HEK293 (cell line): ENCODE results near the gene CFAP97.

ENCODE experiments used
- CTCF ChIA-PET: fragments of 350-600 bp; formaldehyde crosslinking; extraction: SDS; loops from one replicate; lab custom pipeline; 2021; ENCODE audit warnings: antibody characterized with exemption; lab: Yijun Ruan, JAX
- POLR2A ChIA-PET: fragments of 300-600 bp; formaldehyde crosslinking; extraction: SDS; loops from one replicate; lab custom pipeline; 2020; ENCODE audit warnings: antibody characterized with exemption, inconsistent platforms; lab: Yijun Ruan, JAX
- H3K27ac ChIP-seq: fragments of 200-500 bp; sonication (Bioruptor generic); 2 replicates; pipeline ENCODE4 v1.5.1; 2014; ENCODE audit warnings: low read depth, low read length, control low read depth, inconsistent platforms; ENCODE audit errors: extremely low read depth
- H3K36me3 ChIP-seq, 2 experiments: fragments of 200-500 bp in 1 of 2; sonication (Bioruptor generic) in 1 of 2; 1 replicate in 1 of 2; 2 replicates in 1 of 2; pipeline ENCODE4 v1.5.1; 2014 to 2017; ENCODE audit warnings: inconsistent platforms in 2 of 2, low read length in 2 of 2; ENCODE audit not compliant: control insufficient read depth in 2 of 2, insufficient read depth in 1 of 2
- H3K4me1 ChIP-seq: fragments of 200-500 bp; sonication (Bioruptor generic); 2 replicates; pipeline ENCODE4 v1.5.1; 2014; ENCODE audit warnings: mild to moderate bottlenecking, low read length, inconsistent platforms; ENCODE audit not compliant: control insufficient read depth, insufficient read depth
- H3K4me3 ChIP-seq: 2 replicates; pipeline ENCODE4 v1.5.1; 2011; ENCODE audit warnings: low read depth, mild to moderate bottlenecking, control low read depth, low read length, moderate library complexity
- H3K9me3 ChIP-seq: fragments of 200-500 bp; sonication (Bioruptor generic); 2 replicates; pipeline ENCODE4 v1.5.1; 2014; ENCODE audit warnings: low read depth, low read length, inconsistent platforms; ENCODE audit not compliant: control insufficient read depth, insufficient read depth
- MYNN ChIP-seq: fragments of 450-650 bp; formaldehyde crosslinking; IDR thresholded peaks from 2 replicates; pipeline ENCODE4 v1.5.1; 2016; ENCODE audit warnings: missing biosample characterization, missing genetic modification characterization, borderline replicate concordance
- REST ChIP-seq: fragments of 450-650 bp; formaldehyde crosslinking; IDR thresholded peaks from 2 replicates; pipeline ENCODE4 v1.5.1; 2016; ENCODE audit warnings: missing biosample characterization, missing genetic modification characterization
- SCRT1 ChIP-seq: fragments of 450-650 bp; formaldehyde crosslinking; IDR thresholded peaks from 2 replicates; pipeline ENCODE4 v1.5.1; 2016; ENCODE audit warnings: missing biosample characterization, missing genetic modification characterization, borderline replicate concordance
- ZBTB48 ChIP-seq: fragments of 450-650 bp; formaldehyde crosslinking; IDR thresholded peaks from 2 replicates; pipeline ENCODE4 v1.5.1; 2016; ENCODE audit warnings: missing biosample characterization, missing genetic modification characterization
- ZBTB6 ChIP-seq: fragments of 450-650 bp; formaldehyde crosslinking; IDR thresholded peaks from 2 replicates; pipeline ENCODE4 v1.5.1; 2017; ENCODE audit warnings: missing biosample characterization, missing genetic modification characterization
- ZNF112 ChIP-seq: fragments of 450-650 bp; formaldehyde crosslinking; IDR thresholded peaks from 2 replicates; pipeline ENCODE4 v1.5.0; 2017; ENCODE audit warnings: missing biosample characterization, missing genetic modification characterization
- ZNF121 ChIP-seq: fragments of 450-650 bp; formaldehyde crosslinking; IDR thresholded peaks from 2 replicates; pipeline ENCODE4 v1.5.1; 2016; ENCODE audit warnings: missing biosample characterization, missing genetic modification characterization
- ZNF175 ChIP-seq: fragments of 450-650 bp; formaldehyde crosslinking; IDR thresholded peaks from 2 replicates; pipeline ENCODE4 v1.5.1; 2016; ENCODE audit warnings: missing biosample characterization, missing genetic modification characterization
- ZNF223 ChIP-seq: fragments of 450-650 bp; formaldehyde crosslinking; IDR thresholded peaks from 2 replicates; pipeline ENCODE4 v1.5.1; 2016; ENCODE audit warnings: missing biosample characterization, missing genetic modification characterization
- ZNF280D ChIP-seq: fragments of 450-650 bp; formaldehyde crosslinking; IDR thresholded peaks from 2 replicates; pipeline ENCODE4 v1.5.1; 2016; ENCODE audit warnings: missing biosample characterization, missing genetic modification characterization
- ZNF449 ChIP-seq: fragments of 450-650 bp; formaldehyde crosslinking; IDR thresholded peaks from 2 replicates; pipeline ENCODE4 v1.5.1; 2017; ENCODE audit warnings: missing biosample characterization, mild to moderate bottlenecking, missing genetic modification characterization, moderate library complexity
- ZNF530 ChIP-seq: fragments of 450-650 bp; formaldehyde crosslinking; IDR thresholded peaks from 2 replicates; pipeline ENCODE4 v1.5.1; 2016; ENCODE audit warnings: low read depth, missing biosample characterization, missing genetic modification characterization
- ZNF544 ChIP-seq: fragments of 450-650 bp; formaldehyde crosslinking; IDR thresholded peaks from 2 replicates; pipeline ENCODE4 v1.5.0; 2017; ENCODE audit warnings: missing biosample characterization, missing genetic modification characterization
- ZNF548 ChIP-seq: fragments of 450-650 bp; formaldehyde crosslinking; IDR thresholded peaks from 2 replicates; pipeline ENCODE4 v1.5.1; 2016; ENCODE audit warnings: missing biosample characterization, missing genetic modification characterization
- ZNF580 ChIP-seq: fragments of 450-650 bp; formaldehyde crosslinking; IDR thresholded peaks from 2 replicates; pipeline ENCODE4 v1.5.1; 2016; ENCODE audit warnings: missing biosample characterization, missing genetic modification characterization
- ZNF585B ChIP-seq: fragments of 450-650 bp; formaldehyde crosslinking; IDR thresholded peaks from 2 replicates; pipeline ENCODE4 v1.5.1; 2016; ENCODE audit warnings: missing biosample characterization, missing genetic modification characterization
- ZNF654 ChIP-seq: fragments of 450-650 bp; formaldehyde crosslinking; IDR thresholded peaks from 2 replicates; pipeline ENCODE4 v1.5.1; 2016; ENCODE audit warnings: low read depth, missing biosample characterization, missing genetic modification characterization
- ZNF658 ChIP-seq: fragments of 450-650 bp; formaldehyde crosslinking; IDR thresholded peaks from 2 replicates; pipeline ENCODE4; 2016; ENCODE audit warnings: missing biosample characterization, missing genetic modification characterization
- ZNF660 ChIP-seq: fragments of 450-650 bp; IDR thresholded peaks from 2 replicates; pipeline ENCODE4 v1.5.1; 2018; ENCODE audit warnings: missing biosample characterization, mild to moderate bottlenecking, missing genetic modification characterization
- ZNF747 ChIP-seq: fragments of 450-650 bp; formaldehyde crosslinking; IDR thresholded peaks from 2 replicates; pipeline ENCODE4 v1.5.1; 2016; ENCODE audit warnings: missing biosample characterization, missing genetic modification characterization

The CFAP97 gene

GRCh38 chr4:185138161-185138560, 65.6 kb downstream of the CFAP97 start (continued):
- no peak for TF ChIP-seq REST (tag by site-specific recombination)
- TF ChIP-seq ZNF548 (tag by site-specific recombination): no peak
- TF ChIP-seq ZNF530 (tag by site-specific recombination): no peak
- TF ChIP-seq, all 188 proteins: peak for 0

GRCh38 chr4:185137233-185137925, 66.4 kb downstream of the CFAP97 start:
- no peaks in the 10 kb centered on the region for H3K9me3 ChIP-seq
- H3K4me1 ChIP-seq: no peaks in the 10 kb centered on the region
- no peak overlapping the region for H3K4me3 ChIP-seq
- POLR2A ChIA-PET: no interaction called here
- no peaks in the 10 kb centered on the region for H3K36me3 ChIP-seq
- CTCF ChIA-PET: interaction anchor here (0.6 to 1.1 kb wide), 3 partner anchors 15 to 40 kb away, joined by 3 to 4 read pairs (median 3); no protein-coding TSS in a partner anchor
- H3K27ac ChIP-seq: no peak overlapping the region
- TF ChIP-seq ZNF660 (no peak), ZNF585B (no peak), ZNF530 (tag by site-specific recombination) (no peak), ZNF580 (tag by site-specific recombination) (no peak), ZNF223 (tag by site-specific recombination) (no peak), ZNF544 (tag by site-specific recombination) (no peak), ZNF280D (tag by site-specific recombination) (no peak), ZNF175 (no peak), MYNN (tag by site-specific recombination) (no peak), ZNF747 (tag by site-specific recombination) (no peak)

GRCh38 chr4:185134307-185134869, 69.4 kb downstream of the CFAP97 start:
- Histone ChIP-seq H3K9me3 (no peaks in the 10 kb centered on the region), H3K27ac (no peak overlapping the region)
- POLR2A ChIA-PET: interaction anchor here (0.6 to 1.1 kb wide), 3 partner anchors 9 to 49 kb away, joined by 3 to 8 read pairs (median 3); partner anchors contain the start of gene SLC25A4
- CTCF ChIA-PET: interaction anchor here (0.6 to 2.2 kb wide), 21 partner anchors 9 to 929 kb away, joined by 3 to 11 read pairs (median 3); partner anchors contain the start of gene SLC25A4
- TF ChIP-seq SCRT1 (tag by site-specific recombination): no peak
- TF ChIP-seq ZNF449 (tag by site-specific recombination): no peak
- TF ChIP-seq ZNF654: peak; percentile 74
- no peak for TF ChIP-seq ZBTB48 (tag by site-specific recombination)
- TF ChIP-seq ZBTB6 (tag by site-specific recombination): no peak
- TF ChIP-seq ZNF658: no peak
- TF ChIP-seq ZNF112: no peak
- TF ChIP-seq ZNF121 (tag by site-specific recombination): no peak
- 0 out of 2 replicates have a peak, but pooled peaks have one; percentile 31 for TF ChIP-seq ZNF660
- TF ChIP-seq, all 188 proteins: peak for 2
- Histone ChIP-seq H3K4me3 (no peak overlapping the region), H3K36me3 (no peaks in the 10 kb centered on the region), H3K4me1 (no peaks in the 10 kb centered on the region)
